Mucosa of gallbladder (tissue), 1 donor: Measurements from ENCODE around the gene HECTD4. TPM values are rescaled to one million over a fixed set of nuclear protein-coding genes. Genes with fewer than 3 reads are reported as not detected.
"Not testable (repeated sequence)": the region's sequence is repeated elsewhere in the genome, so short reads cannot be mapped to it uniquely, and the experiment has no call there.

Experiments
- DNase-seq: peaks from one replicate; pipeline ENCODE4 v3.0.0-alpha.2; 2020; ENCODE audit warnings: low spot score
- total RNA-seq: library from RNA; stranded (reverse); gene quantifications from one replicate; pipeline ENCODE4 v1.2.1, GENCODE V29; 2021
- donor health status: DM: no; HTN: no; CAD: no.

The HECTD4 gene, protein sequence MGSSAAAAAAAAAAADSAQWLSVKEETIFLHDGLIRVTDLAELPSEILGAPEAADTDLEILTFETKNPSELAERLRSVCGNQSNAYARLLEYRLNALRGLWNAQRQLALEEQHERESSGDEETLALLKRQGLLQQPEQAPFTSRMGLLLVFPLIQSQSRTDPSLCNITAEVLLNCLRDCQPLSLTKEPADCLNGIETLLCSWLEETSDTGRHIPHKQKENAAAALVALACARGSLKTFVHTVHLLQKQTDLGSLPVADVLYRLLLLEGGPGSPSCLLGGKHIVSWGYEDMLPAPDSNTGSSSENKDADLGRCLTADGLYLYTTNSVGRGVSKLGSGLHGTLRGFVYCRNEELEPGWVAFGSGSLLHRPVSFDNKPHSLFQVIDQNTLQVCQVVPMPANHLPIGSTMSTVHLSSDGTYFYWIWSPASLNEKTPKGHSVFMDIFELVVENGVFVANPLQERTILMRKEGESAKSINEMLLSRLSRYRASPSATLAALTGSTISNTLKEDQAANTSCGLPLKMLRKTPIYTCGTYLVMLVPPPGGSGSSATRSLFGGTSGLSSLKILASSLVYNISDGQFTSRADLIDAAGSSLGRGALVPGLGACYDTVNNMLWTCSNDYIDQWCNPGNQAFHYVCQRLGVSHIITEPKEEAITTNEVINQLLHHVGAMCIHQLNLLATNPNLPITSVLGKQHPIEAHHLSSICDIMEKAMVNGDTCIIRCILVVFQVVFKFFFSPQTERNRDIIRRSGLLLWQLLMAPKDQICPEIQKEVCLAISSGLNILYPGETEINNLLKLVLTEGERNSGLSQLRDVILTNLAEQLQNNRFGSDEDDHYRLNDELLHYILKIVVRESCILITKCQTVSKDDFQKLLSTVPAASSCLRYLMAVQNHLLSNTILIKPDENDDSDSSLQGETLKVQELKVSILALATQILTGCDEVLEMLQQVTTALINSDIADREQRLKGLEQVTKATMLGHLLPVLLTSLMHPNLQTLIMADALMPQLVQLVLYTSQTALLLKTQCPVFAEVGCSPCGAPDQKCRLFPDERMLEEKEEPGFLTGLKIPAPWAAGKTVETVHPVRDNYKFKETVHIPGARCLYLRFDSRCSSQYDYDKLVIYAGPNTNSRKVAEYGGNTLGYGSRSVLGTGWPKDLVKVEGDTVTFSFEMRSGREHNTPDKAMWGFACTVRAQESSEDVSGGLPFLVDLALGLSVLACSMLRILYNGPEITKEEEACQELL (N-terminal part only)
- 49.1 TPM for total RNA-seq

DNA sequence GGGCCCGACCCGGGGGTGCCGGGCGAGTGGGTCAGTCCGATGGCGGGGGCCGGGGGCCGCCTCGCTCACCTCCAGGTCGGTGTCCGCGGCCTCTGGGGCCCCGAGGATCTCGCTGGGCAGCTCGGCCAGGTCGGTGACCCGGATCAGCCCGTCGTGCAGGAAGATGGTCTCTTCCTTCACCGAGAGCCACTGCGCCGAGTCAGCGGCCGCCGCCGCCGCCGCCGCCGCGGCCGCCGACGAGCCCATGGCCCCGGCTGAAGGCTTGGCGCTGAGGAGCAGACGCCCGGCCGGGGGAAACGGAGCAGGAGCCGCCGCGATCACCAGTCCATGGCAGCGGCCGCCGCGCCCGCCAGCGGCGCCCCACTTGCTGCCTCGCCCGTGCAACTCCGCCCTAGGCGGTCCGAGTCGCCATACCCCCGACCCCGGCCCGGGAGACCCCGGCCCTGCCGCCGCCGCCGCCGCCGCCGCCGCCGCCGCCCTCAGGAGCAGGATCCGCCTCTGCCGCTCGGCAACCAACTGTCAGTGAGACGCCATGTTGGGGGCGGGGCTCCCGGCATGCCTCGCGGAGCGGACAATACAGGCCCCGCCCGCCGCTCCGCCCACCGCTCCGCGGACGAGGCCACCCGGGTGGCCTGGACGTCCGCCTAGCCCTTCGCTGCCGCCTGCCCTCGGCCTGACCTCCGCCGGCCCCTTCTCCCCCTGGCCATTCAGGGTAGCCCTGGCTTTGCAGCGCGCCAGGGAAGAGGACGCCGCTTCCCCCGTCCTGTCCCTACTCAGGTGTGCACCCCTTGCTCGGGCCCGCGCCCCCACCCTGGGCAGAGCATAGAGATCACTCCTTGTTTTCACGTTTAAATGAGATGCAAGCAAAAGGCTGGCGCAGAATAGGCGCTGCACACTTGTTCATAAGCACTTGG, at the start of gene HECTD4:
Gene HECTD4 (minus strand): TSS at position 549 of the 914 bp plus-strand sequence. CDS start 303 bp downstream, at position 246.
- DNase-seq: peak; percentile 95

DNA sequence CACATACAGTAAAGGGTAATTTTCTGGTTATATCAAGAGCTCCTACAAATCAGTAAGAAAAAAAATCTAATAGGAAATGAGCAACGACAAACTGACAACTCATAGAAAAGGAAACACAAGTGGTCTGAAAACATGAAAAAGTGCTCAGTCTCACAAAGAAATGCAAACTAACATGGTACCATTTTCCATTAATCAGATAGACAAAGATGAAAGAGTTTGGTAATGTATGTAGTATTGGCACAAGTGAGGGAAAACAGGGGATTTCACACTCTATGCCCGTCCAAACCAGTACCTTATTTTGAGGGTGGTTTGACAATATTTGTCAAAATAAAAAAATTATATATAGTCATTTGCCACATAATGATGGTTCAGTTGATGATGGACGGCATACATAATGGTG, 49.7 kb upstream of the HECTD4 start:
- no peak for DNase-seq

DNA sequence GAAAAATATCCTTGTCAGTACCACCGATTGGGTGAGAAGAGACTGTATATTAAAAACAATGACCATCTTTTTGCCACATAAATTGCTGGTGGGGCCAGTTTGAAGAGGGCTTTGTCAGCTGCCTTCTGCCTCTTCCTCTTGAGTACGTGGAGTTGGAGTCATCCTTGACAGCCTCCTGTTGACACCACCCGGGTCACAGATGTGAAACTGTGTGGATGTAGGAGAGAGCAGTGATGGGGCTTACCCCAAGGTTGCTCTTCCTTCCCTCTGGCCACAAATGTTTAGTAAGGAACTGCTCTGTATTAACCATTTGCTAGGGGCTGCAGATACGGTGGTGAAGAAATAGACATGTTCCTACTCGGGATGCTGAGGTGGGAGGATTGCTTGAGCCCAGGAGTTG, 48.7 kb upstream of the HECTD4 start:
- DNase-seq: no peak

DNA sequence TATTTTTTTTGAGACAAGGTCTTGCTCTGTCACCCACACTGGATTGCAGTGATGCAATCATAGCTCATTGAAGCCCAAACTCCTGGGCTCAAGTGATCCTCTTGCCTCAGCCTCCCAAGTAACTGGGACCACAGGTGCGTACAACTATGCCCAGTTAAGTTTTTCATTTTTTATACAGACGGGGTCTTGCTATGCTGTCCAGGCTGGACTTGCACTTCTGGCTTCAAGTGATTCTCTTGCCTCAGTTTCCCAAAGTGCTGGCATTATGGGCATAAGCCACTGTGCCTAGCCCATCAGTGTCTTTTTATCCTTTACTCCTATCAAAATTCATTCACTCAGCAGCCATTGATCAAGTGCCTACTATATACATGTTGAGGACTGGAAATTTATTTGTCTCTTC, 45.5 kb upstream of the HECTD4 start:
- DNase-seq: no peak

DNA sequence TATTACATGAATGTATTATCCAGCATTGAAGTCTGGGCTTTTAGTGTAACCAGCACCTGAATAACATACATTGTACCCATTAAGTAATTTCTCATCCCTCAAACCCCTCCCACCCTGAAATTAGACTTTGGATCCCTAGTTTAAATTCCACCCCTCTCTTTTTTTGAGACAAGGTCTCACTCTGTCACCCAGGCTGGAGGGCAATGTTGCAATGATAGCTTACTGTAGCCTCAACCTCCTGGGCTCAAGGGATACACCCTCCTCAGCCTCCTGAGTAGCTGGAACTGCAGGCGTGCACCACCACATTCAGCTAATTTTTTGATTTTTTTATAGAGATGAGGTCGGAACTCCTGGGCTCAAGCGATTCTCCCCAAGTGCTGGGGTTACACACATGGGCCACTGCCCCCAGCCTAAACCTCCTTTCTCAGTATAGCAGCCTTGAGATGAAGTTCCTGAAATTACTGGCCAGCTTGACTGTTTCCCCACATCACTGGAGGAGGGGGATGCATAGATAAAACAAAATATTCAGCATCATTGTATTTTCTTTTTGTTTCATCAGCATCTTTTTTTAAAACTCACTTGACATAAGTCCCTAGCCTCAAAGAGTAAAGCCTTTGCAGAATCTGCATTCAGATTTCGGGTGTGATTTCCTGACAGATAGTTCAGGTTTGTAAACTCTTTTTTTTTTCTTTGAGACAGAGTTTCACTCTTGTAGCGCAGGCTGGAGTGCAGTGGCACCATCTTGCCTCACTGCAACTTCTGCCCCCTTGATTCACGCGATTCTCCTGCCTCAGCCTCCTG, 43.6 kb upstream of the HECTD4 start:
- DNase-seq: no peak

DNA sequence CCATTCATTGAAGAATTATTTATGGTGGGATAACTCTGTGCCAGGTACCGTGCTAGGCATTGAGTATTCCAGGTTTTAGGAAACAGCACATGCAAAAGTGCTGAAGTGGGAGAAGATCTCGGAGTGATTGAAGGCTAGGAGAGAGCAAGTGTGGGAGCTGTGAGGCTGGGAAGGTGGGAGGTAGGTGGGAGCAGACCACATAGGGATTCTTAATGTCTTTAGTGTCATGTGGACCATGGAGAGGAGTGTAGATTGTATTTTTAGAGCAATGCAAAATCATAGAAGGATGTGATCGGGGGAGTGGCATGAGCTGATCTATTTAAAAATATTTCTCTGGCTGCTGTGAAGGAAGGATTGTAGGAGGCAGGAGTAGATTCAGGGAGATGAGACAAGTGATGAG, 41.9 kb upstream of the HECTD4 start:
- DNase-seq: no peak

DNA sequence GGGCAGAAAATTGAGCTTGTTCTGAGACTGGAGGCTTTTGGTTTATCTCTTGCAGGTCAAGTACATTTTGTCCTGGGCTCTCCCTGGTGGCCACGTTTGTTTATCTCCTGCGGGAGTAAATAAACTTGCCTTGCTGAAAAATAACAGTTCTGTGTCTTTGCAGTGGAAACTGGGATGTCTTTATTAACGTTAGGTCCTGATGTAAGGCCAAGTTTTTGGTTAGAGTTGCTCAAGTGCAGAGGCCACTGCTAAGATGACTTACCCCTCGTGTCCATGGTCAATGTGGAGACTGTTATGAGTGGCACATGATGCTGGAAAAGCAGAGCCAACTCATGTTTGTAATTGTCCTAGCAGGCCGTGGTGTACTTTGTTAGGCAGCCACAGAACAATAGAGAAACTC, 40.3 kb upstream of the HECTD4 start:
- peak; percentile 11 for DNase-seq

DNA sequence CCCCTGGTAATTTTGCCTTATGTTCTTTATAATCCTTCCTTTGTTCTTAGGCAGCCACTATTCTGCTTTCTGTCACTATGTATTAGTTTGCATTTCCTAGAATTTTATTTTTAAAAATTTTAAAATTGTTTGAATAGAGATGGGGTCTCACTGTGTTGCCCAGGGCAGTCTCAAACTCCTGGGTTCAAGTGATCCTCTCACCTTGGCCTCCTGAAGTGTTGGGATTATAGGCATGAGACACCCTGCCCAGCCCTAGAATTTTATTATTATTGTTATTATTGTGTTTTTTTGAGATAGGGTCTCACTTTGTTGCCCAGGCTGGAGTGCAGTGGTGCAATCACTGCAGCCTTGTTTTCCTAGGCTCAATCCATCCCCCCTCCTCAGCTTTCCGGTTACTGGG, 39.1 kb upstream of the HECTD4 start:
- no peak for DNase-seq

DNA sequence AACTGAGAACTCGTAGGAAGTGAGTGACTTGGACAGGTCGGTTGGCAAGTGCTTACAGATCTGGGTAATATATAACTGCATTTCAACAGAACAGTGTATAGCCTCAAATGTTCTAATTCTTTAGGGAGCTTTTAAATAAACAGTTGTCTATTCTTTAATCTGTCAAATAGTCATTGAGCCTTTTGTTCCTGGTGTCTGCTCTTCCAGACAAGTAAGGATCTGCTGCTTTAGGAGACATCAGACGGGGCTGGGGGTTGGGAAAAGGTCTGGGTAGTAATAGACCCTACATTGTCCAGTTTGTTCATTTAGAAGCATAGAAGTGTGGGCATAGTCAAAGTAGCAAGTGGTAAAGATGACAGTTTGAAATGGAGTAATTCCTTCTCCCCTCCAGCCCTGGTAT, 38.5 kb upstream of the HECTD4 start:
- DNase-seq: no peak

DNA sequence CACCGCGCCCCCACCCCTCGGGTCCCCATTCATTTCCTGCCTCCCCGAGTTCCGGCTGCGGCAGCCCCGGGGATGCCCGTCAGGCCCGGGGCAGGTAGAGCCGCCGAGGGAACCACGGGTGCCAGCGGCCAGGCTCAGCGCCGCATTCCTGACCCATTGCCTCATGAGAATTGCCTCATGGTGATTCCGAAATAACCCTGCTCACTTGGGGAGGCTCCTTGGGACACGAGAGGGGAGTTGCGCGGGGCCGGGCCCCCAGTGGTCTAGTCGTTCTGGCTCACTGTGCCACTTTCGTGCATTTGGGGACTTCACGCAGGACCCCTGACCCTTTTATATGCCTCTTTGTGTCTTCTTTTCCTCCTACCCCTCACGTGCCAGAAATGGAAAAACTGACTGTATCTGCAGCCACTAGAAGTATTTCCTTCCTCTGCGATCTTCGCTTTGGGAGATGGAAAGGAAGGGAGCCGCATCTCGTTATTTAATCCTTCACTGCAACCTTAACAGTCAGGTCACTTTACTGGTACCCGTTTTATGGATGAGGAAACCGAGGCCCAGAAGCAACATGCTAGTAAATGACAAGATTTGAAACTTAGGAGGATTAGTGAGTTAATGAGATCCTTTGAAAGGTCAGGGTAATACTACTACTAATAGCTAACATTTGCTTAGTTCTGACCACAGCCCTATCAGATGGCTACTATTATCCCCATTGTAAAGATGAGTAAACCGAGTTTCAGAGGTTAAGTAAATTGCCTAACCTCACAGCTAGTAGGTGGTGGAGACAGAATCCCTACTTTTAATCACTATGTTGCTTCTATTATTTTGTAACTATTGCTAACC, 37.3 kb upstream of the HECTD4 start:
- DNase-seq: peak; percentile 53

DNA sequence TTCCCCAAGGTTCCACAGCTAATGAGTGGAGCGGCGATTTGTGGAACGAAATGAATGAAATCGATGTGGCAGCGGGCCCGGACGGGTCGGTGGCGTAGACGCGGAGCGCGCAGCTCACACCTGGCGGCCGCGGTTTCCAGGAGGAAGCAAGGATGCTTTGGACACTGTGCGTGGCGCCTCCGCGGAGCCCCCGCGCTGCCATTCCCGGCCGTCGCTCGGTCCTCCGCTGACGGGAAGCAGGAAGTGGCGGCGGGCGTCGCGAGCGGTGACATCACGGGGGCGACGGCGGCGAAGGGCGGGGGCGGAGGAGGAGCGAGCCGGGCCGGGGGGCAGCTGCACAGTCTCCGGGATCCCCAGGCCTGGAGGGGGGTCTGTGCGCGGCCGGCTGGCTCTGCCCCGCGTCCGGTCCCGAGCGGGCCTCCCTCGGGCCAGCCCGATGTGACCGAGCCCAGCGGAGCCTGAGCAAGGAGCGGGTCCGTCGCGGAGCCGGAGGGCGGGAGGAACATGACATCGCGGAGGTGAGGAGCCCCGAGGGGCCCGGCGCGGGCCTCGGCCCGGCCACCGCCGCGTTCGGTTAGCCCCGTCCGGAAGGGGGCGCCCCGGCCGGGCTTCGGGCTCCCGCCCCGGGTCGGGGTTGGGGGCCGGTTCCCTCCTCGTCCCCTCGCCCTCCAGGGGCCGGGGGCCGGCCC, 36.5 kb upstream of the HECTD4 start, which contains the start of gene PTPN11:
Gene PTPN11 (plus strand): TSS at position 340 of the 689 bp plus-strand sequence. CDS start 165 bp downstream, at position 505.
- peak; percentile 87 for DNase-seq

DNA sequence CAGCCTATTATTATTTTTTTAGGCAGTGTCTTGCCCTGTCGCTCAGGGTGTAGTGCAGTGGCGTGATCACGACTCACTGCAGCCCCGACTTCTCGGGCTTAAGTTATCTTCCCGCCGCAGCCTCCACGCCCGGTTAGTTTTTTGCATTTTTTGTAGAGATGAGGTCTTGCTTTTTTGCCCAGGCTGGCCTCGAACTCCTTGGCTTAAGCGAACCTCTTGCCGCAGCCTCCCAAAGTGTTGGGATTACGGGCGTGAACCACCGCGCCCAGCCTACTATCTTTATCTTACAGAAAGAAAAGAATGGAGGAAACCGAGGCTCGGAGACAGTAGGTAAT, 36.0 kb upstream of the HECTD4 start:
- no peak for DNase-seq

DNA sequence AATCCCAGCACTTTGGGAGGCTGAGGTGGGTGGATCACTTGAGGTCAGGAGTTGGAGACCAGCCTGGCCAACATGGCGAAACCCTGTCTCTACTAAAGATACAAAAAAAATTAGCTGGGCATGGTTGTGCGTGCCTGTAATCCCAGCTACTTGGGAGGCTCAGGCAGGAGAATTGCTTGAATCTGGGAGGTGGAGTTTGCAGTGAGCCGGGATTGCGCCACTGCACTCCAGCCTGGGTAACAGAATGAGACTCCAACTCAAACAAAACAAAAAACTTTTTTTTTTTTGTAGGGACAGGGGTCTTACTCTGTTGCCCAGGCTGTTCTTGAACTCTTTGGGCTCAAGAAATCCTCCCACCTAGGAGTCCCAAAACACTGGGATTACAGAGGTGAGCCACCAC, 33.2 kb upstream of the HECTD4 start:
- not testable (repeated sequence) for DNase-seq

DNA sequence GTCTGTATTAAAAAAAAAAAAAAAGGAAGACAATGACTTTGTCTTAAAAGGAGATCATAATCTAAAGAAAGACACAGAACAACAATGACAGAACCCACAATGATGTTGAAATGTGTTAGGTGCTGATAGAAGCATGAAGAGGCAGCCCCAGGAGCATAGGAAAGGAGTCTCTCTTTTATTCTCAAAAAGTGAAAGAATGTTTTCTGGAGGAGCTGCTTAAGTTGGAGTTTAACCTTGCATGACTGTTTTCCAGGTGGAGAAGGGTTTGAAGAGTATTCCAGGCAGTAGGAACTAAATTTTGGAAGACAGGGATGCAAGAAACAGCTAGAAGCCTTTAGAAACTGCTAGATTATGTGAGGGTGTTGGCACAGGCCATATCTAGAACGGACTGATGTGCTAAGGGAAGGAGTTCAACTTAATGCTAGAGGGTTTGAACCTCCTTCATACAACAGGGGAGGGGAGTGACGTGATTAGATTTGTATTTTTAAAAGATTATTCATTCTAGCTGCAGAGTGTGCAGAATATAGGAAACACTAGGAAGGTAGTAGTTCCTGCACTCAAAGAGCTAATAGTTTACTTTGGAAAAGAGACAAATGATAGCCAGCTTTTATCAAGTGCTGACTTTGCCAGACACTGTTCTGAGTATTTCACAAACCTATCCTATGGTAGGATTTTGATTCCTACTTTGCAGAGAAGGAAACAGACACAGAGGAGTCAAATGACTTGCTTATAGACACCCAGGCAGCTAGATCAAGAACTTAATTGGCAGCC, 31.8 kb upstream of the HECTD4 start:
- DNase-seq: no peak

DNA sequence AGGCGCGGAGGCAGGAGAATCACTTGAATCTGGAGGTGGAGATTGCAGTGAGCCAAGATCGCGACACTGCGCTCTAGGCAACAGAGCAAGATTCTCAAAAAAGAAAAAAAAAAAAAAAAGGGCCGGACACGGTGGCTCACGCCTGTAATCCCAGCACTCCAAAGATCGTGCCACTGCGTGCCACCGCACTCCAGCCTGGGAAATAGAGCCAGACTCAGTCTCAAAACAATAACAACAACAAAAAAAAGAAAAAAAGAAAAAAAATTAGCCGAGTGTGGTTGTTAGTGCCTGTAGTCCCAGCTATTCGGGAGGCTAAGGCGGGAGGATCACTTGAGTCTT, 27.6 kb upstream of the HECTD4 start:
- no peak for DNase-seq

DNA sequence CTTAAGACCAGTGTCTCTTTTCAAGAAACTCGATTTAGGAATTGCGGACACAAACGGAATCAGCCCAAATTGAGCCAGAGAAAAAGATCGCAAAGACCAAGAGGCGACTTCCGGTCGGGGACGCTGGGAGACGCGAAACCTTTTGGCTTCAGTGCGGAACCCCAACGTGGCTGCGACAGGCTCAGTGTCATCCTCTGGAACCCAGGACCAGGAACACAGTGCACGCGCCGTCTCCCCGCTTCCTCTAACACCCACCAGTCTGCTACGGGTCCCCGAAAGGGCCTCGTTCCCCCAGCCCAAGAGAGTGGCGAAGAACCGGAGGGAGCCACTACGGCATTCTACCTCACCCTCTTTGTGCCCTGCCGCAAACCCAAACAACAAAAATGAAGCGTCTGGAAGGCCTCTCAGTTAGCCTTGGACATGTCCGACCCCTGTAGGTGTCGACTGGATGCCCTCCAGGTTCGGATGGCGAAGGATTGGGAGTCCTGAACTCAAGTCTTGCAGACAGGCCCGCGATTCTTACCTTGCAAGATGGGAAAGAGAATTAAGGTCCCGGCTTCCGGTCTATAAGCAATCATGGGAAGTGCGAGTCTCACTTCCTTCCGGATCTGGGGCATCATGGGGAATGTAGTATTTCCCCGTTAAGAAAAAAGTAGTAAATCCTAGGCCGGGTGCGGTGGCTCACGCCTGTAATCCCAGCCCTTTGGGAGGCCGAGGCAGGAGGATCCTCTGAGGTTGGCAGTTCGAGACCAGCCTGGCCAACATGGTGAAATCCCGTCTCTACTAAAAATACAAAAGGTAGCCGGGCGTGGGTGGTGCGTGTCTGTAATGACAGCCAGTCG, 27.1 kb upstream of the HECTD4 start, which contains the start of gene RPL6:
Gene RPL6 (minus strand): TSS at position 542 of the 842 bp plus-strand sequence. CDS start 949 bp downstream, outside the sequence.
- DNase-seq: peak; percentile 90

DNA sequence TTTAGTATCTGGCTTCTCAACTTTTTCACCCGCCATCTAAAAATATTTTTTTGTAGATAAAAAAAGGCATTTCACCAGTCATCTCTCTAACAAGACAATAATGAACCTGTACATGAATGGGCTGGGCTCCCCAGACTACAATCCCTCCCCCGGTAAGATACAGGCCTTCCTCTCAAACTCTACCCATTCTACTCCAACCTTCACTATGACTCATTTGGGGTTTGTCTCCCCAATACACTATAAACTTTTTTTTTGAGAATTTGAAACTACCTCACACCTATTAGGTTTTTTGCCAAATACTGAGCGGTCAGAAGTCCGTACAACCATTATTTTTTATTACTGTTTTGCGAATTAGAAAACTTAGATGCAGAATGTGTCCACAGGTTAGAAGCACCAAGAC, 26.4 kb upstream of the HECTD4 start:
- DNase-seq: no peak
